BLaER1 treated with 17β-estradiol and CSF1 and Interleukin-3, amounts not matched to agents 10 nM and 100 nM (cell line): ENCODE measurements around the gene DLGAP4.

Source experiments
- H3K27ac ChIP-seq, 11 experiments: shearing (Covaris generic); formaldehyde crosslinking; 2 replicates each; pipeline ENCODE4 v1.8.1; 2022
- H3K27me3 ChIP-seq, 11 experiments: shearing (Covaris generic); formaldehyde crosslinking; 2 replicates each; pipeline ENCODE4 v1.8.1; 2022
- H3K36me3 ChIP-seq, 11 experiments: shearing (Covaris generic); formaldehyde crosslinking; 2 replicates each; pipeline ENCODE4 v1.8.1; 2022
- H3K4me1 ChIP-seq, 10 experiments: shearing (Covaris generic); formaldehyde crosslinking; 2 replicates each; pipeline ENCODE4 v1.8.1; 2022
- H3K4me2 ChIP-seq, 11 experiments: shearing (Covaris generic); formaldehyde crosslinking; 2 replicates each; pipeline ENCODE4 v1.8.1; 2022
- H3K4me3 ChIP-seq, 10 experiments: shearing (Covaris generic); formaldehyde crosslinking; 2 replicates each; pipeline ENCODE4 v1.8.1; 2022
- H3K9ac ChIP-seq, 11 experiments: shearing (Covaris generic); formaldehyde crosslinking; 2 replicates each; pipeline ENCODE4 v1.8.1; 2022
- H3K9me3 ChIP-seq, 11 experiments: shearing (Covaris generic); formaldehyde crosslinking; replicated peaks in 1 of 11; 2 replicates each; pipeline ENCODE4 v1.8.1; 2022
- H4K20me1 ChIP-seq, 11 experiments: shearing (Covaris generic); formaldehyde crosslinking; 2 replicates each; pipeline ENCODE4 v1.8.1; 2022
- Cebpa-rat ChIP-seq, 11 experiments: shearing (Covaris generic); IDR thresholded peaks; 2 replicates each; pipeline ENCODE4 v1.8.1; 2022

DLGAP4 gene

GRCh38 chr20:36571564-36572504 lies 265.7 kb downstream of the DLGAP4 start:
- H3K4me2 ChIP-seq = peak overlapping the region; percentile 79 to 96 (median 92); a peak in 20 of 22 replicates

GRCh38 chr20:36572701-36573102 lies 266.6 kb downstream of the DLGAP4 start:
- Histone ChIP-seq H3K9ac (peak overlapping the region; percentile 85 to 99 (median 99)), H3K9me3 (no peaks in the 10 kb centered on the region), H4K20me1 (peaks cover 15 to 32% (median 29%) of the 10 kb centered on the region in 11 experiments; a peak in 21 of 22 replicates), H3K4me2 (peak overlapping the region; percentile 79 to 96 (median 92)), H3K36me3 (peaks cover 2 to 22% (median 17%) of the 10 kb centered on the region in 11 experiments; a peak in 19 of 22 replicates), H3K4me3 (peak overlapping the region; percentile 87 to 98 (median 96)), H3K27ac (peak overlapping the region; percentile 81 to 100 (median 99); a peak in 21 of 22 replicates), H3K4me1 (peaks cover 18 to 38% (median 34%) of the 10 kb centered on the region in 10 experiments), H3K27me3 (no peaks in the 10 kb centered on the region)
- no peak for TF ChIP-seq Cebpa-rat (IDR thresholded peaks at IDR 0.05)

More at GRCh38 chr20:36571564-36572504, 265.7 kb downstream of the DLGAP4 start:
- Histone ChIP-seq H3K9ac (peak overlapping the region in 9 of 11 experiments; percentile 85 to 99 (median 99); a peak in 17 of 22 replicates), H3K36me3 (peaks cover 0 to 13% (median 9%) of the 10 kb centered on the region in 11 experiments; a peak in 14 of 22 replicates), H3K27me3 (no peaks in the 10 kb centered on the region), H3K4me1 (peaks cover 18 to 36% (median 34%) of the 10 kb centered on the region in 10 experiments), H3K27ac (peak overlapping the region in 9 of 11 experiments; percentile 81 to 100 (median 99); a peak in 16 of 22 replicates), H4K20me1 (peaks cover 13 to 23% (median 20%) of the 10 kb centered on the region in 11 experiments; a peak in 20 of 22 replicates), H3K9me3 (no peaks in the 10 kb centered on the region), H3K4me3 (peak overlapping the region in 8 of 10 experiments; percentile 87 to 98 (median 96); a peak in 14 of 20 replicates)
- TF ChIP-seq Cebpa-rat (IDR thresholded peaks at IDR 0.05) = no peak

GRCh38 chr20:36573103-36573797 lies 267.1 kb downstream of the DLGAP4 start, which contains the start of gene TGIF2:
TSS of gene TGIF2 (plus strand) at chr20:36573597. CDS start at chr20:36578775, 5,178 bp downstream.
- TF ChIP-seq Cebpa-rat (IDR thresholded peaks at IDR 0.05) = no peak
- peak within 1 kb of the TSS; percentile 87 to 98 (median 96) for H3K4me3 ChIP-seq
- H3K9ac ChIP-seq = peak within 1 kb of the TSS; percentile 93 to 99 (median 99)

GRCh38 chr20:36573798-36574365 lies 267.7 kb downstream of the DLGAP4 start:
- Histone ChIP-seq H3K4me2 (peak overlapping the region; percentile 72 to 96 (median 81)), H3K9me3 (no peaks in the 10 kb centered on the region), H3K4me1 (peaks cover 18 to 42% (median 34%) of the 10 kb centered on the region in 10 experiments), H3K36me3 (peaks cover 14 to 33% (median 29%) of the 10 kb centered on the region in 11 experiments), H3K4me3 (peak overlapping the region; percentile 87 to 98 (median 96)), H3K27me3 (no peaks in the 10 kb centered on the region), H3K27ac (peak overlapping the region; percentile 91 to 100 (median 99)), H3K9ac (peak overlapping the region; percentile 93 to 99 (median 99)), H4K20me1 (peaks cover 23 to 43% (median 41%) of the 10 kb centered on the region in 11 experiments; a peak in 21 of 22 replicates)
- no peak for TF ChIP-seq Cebpa-rat (IDR thresholded peaks at IDR 0.05)

More at GRCh38 chr20:36573103-36573797, 267.1 kb downstream of the DLGAP4 start, which contains the start of gene TGIF2:
- Histone ChIP-seq H3K4me1 (peaks cover 18 to 42% (median 34%) of the 10 kb centered on the region in 10 experiments), H3K36me3 (peaks cover 7 to 27% (median 22%) of the 10 kb centered on the region in 11 experiments), H4K20me1 (peaks cover 19 to 37% (median 34%) of the 10 kb centered on the region in 11 experiments; a peak in 21 of 22 replicates), H3K27me3 (no peaks in the 10 kb centered on the region), H3K27ac (peak within 1 kb of the TSS; percentile 91 to 100 (median 99)), H3K4me2 (peak within 1 kb of the TSS; percentile 87 to 99 (median 96)), H3K9me3 (no peaks in the 10 kb centered on the region)

GRCh38 chr20:36574366-36575135 lies 268.4 kb downstream of the DLGAP4 start:
- Histone ChIP-seq H4K20me1 (peaks cover 23 to 50% (median 47%) of the 10 kb centered on the region in 11 experiments; a peak in 21 of 22 replicates), H3K4me1 (peaks cover 18 to 42% (median 34%) of the 10 kb centered on the region in 10 experiments), H3K27me3 (no peaks in the 10 kb centered on the region), H3K9ac (peak overlapping the region; percentile 93 to 99 (median 99)), H3K4me3 (peak overlapping the region; percentile 87 to 98 (median 96)), H3K4me2 (peak overlapping the region; percentile 87 to 99 (median 95)), H3K27ac (peak overlapping the region; percentile 91 to 100 (median 99); a peak in 21 of 22 replicates), H3K9me3 (no peaks in the 10 kb centered on the region), H3K36me3 (peaks cover 20 to 40% (median 36%) of the 10 kb centered on the region in 11 experiments)
- TF ChIP-seq Cebpa-rat (IDR thresholded peaks at IDR 0.05) = no peak

- peak overlapping the region in 7 of 10 experiments; percentile 87 to 98 (median 96); a peak in 13 of 20 replicates for H3K4me3 ChIP-seq
- H3K27ac ChIP-seq = peak overlapping the region in 3 of 11 experiments; percentile 99 to 100 (median 99); a peak in 5 of 22 replicates
- TF ChIP-seq Cebpa-rat (IDR thresholded peaks at IDR 0.05) = no peak
- peaks cover 18 to 42% (median 33%) of the 10 kb centered on the region in 10 experiments for H3K4me1 ChIP-seq
- H3K36me3 ChIP-seq = peaks cover 36 to 55% (median 51%) of the 10 kb centered on the region in 11 experiments
- H3K4me2 ChIP-seq = peak overlapping the region; percentile 82 to 99 (median 95); a peak in 21 of 22 replicates
- H3K9ac ChIP-seq = peak overlapping the region in 9 of 11 experiments; percentile 93 to 99 (median 99); a peak in 13 of 22 replicates
- no peaks in the 10 kb centered on the region for H3K27me3 ChIP-seq
- no peaks in the 10 kb centered on the region for H3K9me3 ChIP-seq
- H4K20me1 ChIP-seq = peaks cover 23 to 65% (median 62%) of the 10 kb centered on the region in 11 experiments; a peak in 21 of 22 replicates
These were observed 269.9 kb downstream of the DLGAP4 start for GRCh38 chr20:36576081-36576445.
